Osteocyte (in vitro differentiated cells): ENCODE data around the gene SPATA19. TPM values are rescaled to one million over a fixed set of nuclear protein-coding genes. Genes with fewer than 3 reads are reported as not detected.

ENCODE experiments used
- DNase-seq: peaks from one replicate; pipeline ENCODE4 v3.0.0; 2021; ENCODE audit warnings: mixed read lengths; ENCODE audit not compliant: unreplicated experiment; ENCODE audit errors: extremely low spot score
- H3K27ac Mint-ChIP-seq: one replicate; pipeline ENCODE4 v1.8.0; 2021; ENCODE audit warnings: mild to moderate bottlenecking, mixed read lengths; ENCODE audit not compliant: unreplicated experiment
- H3K27me3 Mint-ChIP-seq: one replicate; pipeline ENCODE4 v1.8.0; 2021; ENCODE audit warnings: mixed read lengths; ENCODE audit not compliant: unreplicated experiment
- H3K36me3 Mint-ChIP-seq: one replicate; pipeline ENCODE4 v1.8.0; 2021; ENCODE audit warnings: mixed read lengths; ENCODE audit not compliant: unreplicated experiment
- H3K4me1 Mint-ChIP-seq: one replicate; pipeline ENCODE4 v1.8.0; 2021; ENCODE audit warnings: mixed read lengths; ENCODE audit not compliant: unreplicated experiment
- H3K4me3 Mint-ChIP-seq: one replicate; pipeline ENCODE4 v1.8.0; 2021; ENCODE audit warnings: mild to moderate bottlenecking, moderate library complexity, mixed read lengths; ENCODE audit not compliant: unreplicated experiment
- H3K9me3 Mint-ChIP-seq: one replicate; pipeline ENCODE4 v1.8.0; 2021; ENCODE audit warnings: mixed read lengths; ENCODE audit not compliant: unreplicated experiment
- total RNA-seq: library from RNA; stranded (reverse); gene quantifications from 2 replicates; pipeline ENCODE4 v1.2.1, GENCODE V29; 2021
- TF ChIP-seq, protein P1 (sequence below): fragments of 200-600 bp; sonication (generic); IDR thresholded peaks from 2 replicates; pipeline ENCODE4 v1.5.0; 2021; ENCODE audit warnings: antibody characterized with exemption, mild to moderate bottlenecking, moderate library complexity

SPATA19 gene
- total RNA-seq, 1 donor from 2014 or later, result not detected

DNA sequence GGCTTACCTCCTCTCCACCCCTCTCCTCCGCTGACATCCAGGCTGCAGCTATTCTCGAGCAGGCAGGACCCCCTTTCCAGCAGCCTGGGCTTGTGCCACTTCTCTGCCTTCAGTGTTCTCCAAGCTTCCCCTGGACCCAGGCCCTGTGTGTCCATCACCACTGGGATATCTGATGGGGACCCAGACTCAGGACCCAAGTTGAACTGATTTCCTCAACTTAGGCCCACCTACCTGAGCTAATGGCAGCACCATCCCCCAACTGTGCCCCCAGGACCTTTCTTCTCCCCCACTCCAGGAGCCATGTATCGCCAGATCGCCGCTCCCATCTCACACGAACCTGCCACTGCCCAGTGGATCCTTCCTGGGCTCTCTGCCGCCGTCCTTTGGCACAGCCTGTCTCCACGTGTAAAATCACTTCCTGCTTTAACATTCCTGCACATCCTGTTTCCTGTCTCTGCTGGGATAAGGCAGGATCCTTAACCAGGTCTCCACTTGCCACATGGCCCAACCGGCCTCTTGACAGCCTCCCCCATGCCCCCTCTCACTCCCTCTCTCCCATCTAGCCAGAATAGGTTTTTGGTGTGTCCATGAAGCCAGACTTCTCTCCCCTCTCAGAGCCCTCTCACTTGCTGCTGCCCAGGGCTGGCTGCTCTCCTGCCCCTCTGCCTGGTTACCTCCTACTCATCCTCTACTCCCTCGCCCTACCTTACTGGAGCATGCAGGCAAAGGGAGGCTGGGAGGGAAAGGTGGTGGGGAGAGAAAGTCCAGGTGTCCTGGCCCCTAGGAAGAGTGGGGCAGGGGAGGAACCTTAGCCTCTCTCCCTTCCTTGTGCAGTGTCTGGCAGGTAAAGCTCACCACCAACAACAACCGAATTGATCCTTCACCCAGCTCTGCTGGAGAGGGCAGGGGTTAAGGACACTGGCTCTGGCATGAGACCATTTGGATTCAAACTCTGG lies 9.4 kb downstream of the SPATA19 start:
- H3K4me1 Mint-ChIP-seq, result no peaks in the 10 kb centered on the region
- no peak overlapping the region for H3K4me3 Mint-ChIP-seq
- no peaks in the 10 kb centered on the region for H3K36me3 Mint-ChIP-seq
- no peaks in the 10 kb centered on the region for H3K27me3 Mint-ChIP-seq
- TF ChIP-seq, protein P1, sequence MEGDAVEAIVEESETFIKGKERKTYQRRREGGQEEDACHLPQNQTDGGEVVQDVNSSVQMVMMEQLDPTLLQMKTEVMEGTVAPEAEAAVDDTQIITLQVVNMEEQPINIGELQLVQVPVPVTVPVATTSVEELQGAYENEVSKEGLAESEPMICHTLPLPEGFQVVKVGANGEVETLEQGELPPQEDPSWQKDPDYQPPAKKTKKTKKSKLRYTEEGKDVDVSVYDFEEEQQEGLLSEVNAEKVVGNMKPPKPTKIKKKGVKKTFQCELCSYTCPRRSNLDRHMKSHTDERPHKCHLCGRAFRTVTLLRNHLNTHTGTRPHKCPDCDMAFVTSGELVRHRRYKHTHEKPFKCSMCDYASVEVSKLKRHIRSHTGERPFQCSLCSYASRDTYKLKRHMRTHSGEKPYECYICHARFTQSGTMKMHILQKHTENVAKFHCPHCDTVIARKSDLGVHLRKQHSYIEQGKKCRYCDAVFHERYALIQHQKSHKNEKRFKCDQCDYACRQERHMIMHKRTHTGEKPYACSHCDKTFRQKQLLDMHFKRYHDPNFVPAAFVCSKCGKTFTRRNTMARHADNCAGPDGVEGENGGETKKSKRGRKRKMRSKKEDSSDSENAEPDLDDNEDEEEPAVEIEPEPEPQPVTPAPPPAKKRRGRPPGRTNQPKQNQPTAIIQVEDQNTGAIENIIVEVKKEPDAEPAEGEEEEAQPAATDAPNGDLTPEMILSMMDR, result no peak
- no peak overlapping the region for H3K27ac Mint-ChIP-seq
- H3K9me3 Mint-ChIP-seq, result no peaks in the 10 kb centered on the region
- peak; percentile 77 for DNase-seq

- H3K4me3 Mint-ChIP-seq, result no peak overlapping the region
Measured at GRCh38 chr11:133834682-133835592, 10.4 kb downstream of the SPATA19 start.

GRCh38 chr11:133833898-133834681 lies 11.2 kb downstream of the SPATA19 start:
- no peak overlapping the region for H3K4me3 Mint-ChIP-seq
- H3K27me3 Mint-ChIP-seq, result no peaks in the 10 kb centered on the region
- H3K36me3 Mint-ChIP-seq, result no peaks in the 10 kb centered on the region
- TF ChIP-seq, protein P1, result no peak
- no peaks in the 10 kb centered on the region for H3K4me1 Mint-ChIP-seq
- no peak overlapping the region for H3K27ac Mint-ChIP-seq
- peak; percentile 64 for DNase-seq
- no peaks in the 10 kb centered on the region for H3K9me3 Mint-ChIP-seq

More at GRCh38 chr11:133834682-133835592, 10.4 kb downstream of the SPATA19 start:
- no peaks in the 10 kb centered on the region for H3K36me3 Mint-ChIP-seq
- no peaks in the 10 kb centered on the region for H3K4me1 Mint-ChIP-seq
- TF ChIP-seq, protein P1, result peak; percentile 66
- H3K27ac Mint-ChIP-seq, result no peak overlapping the region
- H3K27me3 Mint-ChIP-seq, result no peaks in the 10 kb centered on the region
- no peaks in the 10 kb centered on the region for H3K9me3 Mint-ChIP-seq
- DNase-seq, result no peak

GRCh38 chr11:133832991-133833897 lies 12.1 kb downstream of the SPATA19 start:
- Mint-ChIP-seq H3K4me3 (no peak overlapping the region), H3K27ac (no peak overlapping the region), H3K36me3 (no peaks in the 10 kb centered on the region), H3K27me3 (no peaks in the 10 kb centered on the region), H3K4me1 (no peaks in the 10 kb centered on the region), H3K9me3 (no peaks in the 10 kb centered on the region)
- DNase-seq, result peak; percentile 84
- TF ChIP-seq, protein P1, result no peak
